Tibial nerve (tissue), 4 donors: Measurements from ENCODE around the gene GNL3.

Experiments used
- EP300 ChIP-seq, 2 donors: sonication (generic); formaldehyde crosslinking; IDR thresholded peaks; one replicate each; pipeline ENCODE4 v1.6.1; 2017; ENCODE audit warnings: antibody characterized with exemption in 2 of 2, mild to moderate bottlenecking in 1 of 2
- TF ChIP-seq, protein P1 (sequence below), 5 experiments: fragments of 200-600 bp in 3 of 5; fragments of 450-650 bp in 2 of 5; sonication (generic) in 3 of 5; IDR thresholded peaks; one replicate each; pipeline ENCODE4 v1.5.1; 2016 to 2019; ENCODE audit warnings: antibody characterized with exemption in 5 of 5, mild to moderate bottlenecking in 3 of 5, moderate library complexity in 2 of 5

DNA sequence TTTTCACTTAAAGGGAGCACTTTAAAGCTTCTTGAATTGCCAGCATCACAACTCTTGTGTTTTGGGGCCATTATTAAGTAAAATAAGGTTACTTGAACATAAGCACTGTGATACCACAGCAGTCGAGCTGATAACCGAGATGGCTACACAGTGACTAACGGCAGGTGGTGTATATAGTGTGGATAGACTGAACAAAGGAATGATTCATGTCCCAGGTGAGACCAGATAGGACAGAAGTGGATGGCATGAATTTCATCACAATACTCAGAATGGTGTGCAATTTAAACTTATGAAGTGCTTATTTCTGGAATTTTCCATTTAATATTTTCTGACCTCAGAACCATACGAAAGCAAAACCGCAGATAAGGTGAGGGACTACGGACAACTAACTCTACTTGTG is 40.3 kb upstream of the GNL3 start:
- no peak for TF ChIP-seq EP300 (IDR thresholded peaks at IDR 0.05)
- TF ChIP-seq, protein P1, sequence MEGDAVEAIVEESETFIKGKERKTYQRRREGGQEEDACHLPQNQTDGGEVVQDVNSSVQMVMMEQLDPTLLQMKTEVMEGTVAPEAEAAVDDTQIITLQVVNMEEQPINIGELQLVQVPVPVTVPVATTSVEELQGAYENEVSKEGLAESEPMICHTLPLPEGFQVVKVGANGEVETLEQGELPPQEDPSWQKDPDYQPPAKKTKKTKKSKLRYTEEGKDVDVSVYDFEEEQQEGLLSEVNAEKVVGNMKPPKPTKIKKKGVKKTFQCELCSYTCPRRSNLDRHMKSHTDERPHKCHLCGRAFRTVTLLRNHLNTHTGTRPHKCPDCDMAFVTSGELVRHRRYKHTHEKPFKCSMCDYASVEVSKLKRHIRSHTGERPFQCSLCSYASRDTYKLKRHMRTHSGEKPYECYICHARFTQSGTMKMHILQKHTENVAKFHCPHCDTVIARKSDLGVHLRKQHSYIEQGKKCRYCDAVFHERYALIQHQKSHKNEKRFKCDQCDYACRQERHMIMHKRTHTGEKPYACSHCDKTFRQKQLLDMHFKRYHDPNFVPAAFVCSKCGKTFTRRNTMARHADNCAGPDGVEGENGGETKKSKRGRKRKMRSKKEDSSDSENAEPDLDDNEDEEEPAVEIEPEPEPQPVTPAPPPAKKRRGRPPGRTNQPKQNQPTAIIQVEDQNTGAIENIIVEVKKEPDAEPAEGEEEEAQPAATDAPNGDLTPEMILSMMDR (IDR thresholded peaks at IDR 0.05) = no peak
